Mesothelial cell of epicardium (in vitro differentiated cells): ENCODE data around the gene SP140. TPM values are rescaled to one million over a fixed set of nuclear protein-coding genes. Genes with fewer than 3 reads are reported as not detected.

Source experiments
- DNase-seq, 2 experiments: peaks; one replicate each; pipeline ENCODE4 v3.0.0; 2021; ENCODE audit warnings: low spot score in 2 of 2; ENCODE audit not compliant: unreplicated experiment in 2 of 2
- H3K27ac Mint-ChIP-seq: 2 replicates; pipeline ENCODE4 v1.8.0; 2021; ENCODE audit warnings: mixed read lengths
- H3K27me3 Mint-ChIP-seq: 2 replicates; pipeline ENCODE4 v1.8.0; 2021; ENCODE audit warnings: low read depth, mixed read lengths
- H3K36me3 Mint-ChIP-seq: 2 replicates; pipeline ENCODE4 v1.8.0; 2021; ENCODE audit warnings: mixed read lengths
- H3K4me1 Mint-ChIP-seq: 2 replicates; pipeline ENCODE4 v1.8.0; 2021; ENCODE audit warnings: mixed read lengths
- H3K4me3 Mint-ChIP-seq: 2 replicates; pipeline ENCODE4 v1.8.0; 2021; ENCODE audit warnings: mild to moderate bottlenecking, moderate library complexity, mixed read lengths
- H3K9me3 Mint-ChIP-seq: 2 replicates; pipeline ENCODE4 v1.8.0; 2021; ENCODE audit warnings: mixed read lengths
- CTCF ChIP-seq: fragments of 200-600 bp; sonication (generic); IDR thresholded peaks from one replicate; pipeline ENCODE4 v1.5.0; 2021; ENCODE audit warnings: antibody characterized with exemption; ENCODE audit not compliant: unreplicated experiment
- total RNA-seq: library from RNA; stranded (reverse); gene quantifications from 3 replicates; pipeline ENCODE4 v1.2.1, GENCODE V29; 2021

SP140 gene
- total RNA-seq, 1 donor from 2014 or later = 0.34 TPM

DNA sequence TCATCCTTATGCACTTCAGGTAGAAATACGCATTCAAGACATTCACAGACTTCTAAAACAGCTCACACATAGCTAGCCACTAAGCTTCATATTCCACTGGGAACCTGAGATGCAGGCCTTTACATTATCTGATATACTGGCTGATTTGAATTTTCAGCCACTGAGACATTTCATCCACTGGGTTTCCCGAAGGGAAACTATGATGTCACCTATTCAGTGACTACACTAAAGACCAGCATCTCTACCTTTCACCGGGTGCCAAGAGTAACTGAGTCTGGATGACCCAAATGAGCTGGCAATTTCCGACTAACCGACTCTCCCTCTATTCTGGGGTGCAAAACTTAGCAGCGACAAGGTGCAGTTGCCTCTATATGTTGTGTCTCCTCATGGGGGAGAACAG, 69.7 kb downstream of the SP140 start:
- Mint-ChIP-seq H3K27me3 (no peaks in the 10 kb centered on the region), H3K4me3 (no peak overlapping the region), H3K36me3 (no peaks in the 10 kb centered on the region), H3K4me1 (no peaks in the 10 kb centered on the region), H3K27ac (no peak overlapping the region), H3K9me3 (peaks cover 6% of the 10 kb centered on the region)
- no peak for TF ChIP-seq CTCF
- no peak for DNase-seq

GRCh38 chr2:230296917-230297316, 71.4 kb downstream of the SP140 start:
- H3K27ac Mint-ChIP-seq = no peak overlapping the region
- TF ChIP-seq CTCF = no peak

GRCh38 chr2:230299618-230300017, 74.1 kb downstream of the SP140 start:
- Mint-ChIP-seq H3K9me3 (peaks cover 43% of the 10 kb centered on the region), H3K27ac (no peak overlapping the region), H3K4me3 (no peak overlapping the region), H3K4me1 (no peaks in the 10 kb centered on the region), H3K27me3 (no peaks in the 10 kb centered on the region), H3K36me3 (no peaks in the 10 kb centered on the region)
- DNase-seq = no peak
- TF ChIP-seq CTCF = no peak

More at GRCh38 chr2:230296917-230297316, 71.4 kb downstream of the SP140 start:
- no peak overlapping the region for H3K4me3 Mint-ChIP-seq
- no peaks in the 10 kb centered on the region for H3K27me3 Mint-ChIP-seq
- DNase-seq = no peak
- H3K9me3 Mint-ChIP-seq = peaks cover 21% of the 10 kb centered on the region
- H3K36me3 Mint-ChIP-seq = no peaks in the 10 kb centered on the region
- H3K4me1 Mint-ChIP-seq = no peaks in the 10 kb centered on the region

GRCh38 chr2:230305416-230306275, 80.1 kb downstream of the SP140 start:
- Mint-ChIP-seq H3K4me3 (no peak overlapping the region), H3K9me3 (peaks cover 35% of the 10 kb centered on the region), H3K36me3 (no peaks in the 10 kb centered on the region), H3K27me3 (no peaks in the 10 kb centered on the region), H3K27ac (no peak overlapping the region), H3K4me1 (no peaks in the 10 kb centered on the region)
- DNase-seq = no peak
- no peak for TF ChIP-seq CTCF

GRCh38 chr2:230306474-230306873, 80.9 kb downstream of the SP140 start:
- DNase-seq = no peak
- no peaks in the 10 kb centered on the region for H3K4me1 Mint-ChIP-seq
- H3K9me3 Mint-ChIP-seq = peaks cover 29% of the 10 kb centered on the region
- no peak overlapping the region for H3K4me3 Mint-ChIP-seq
- H3K27me3 Mint-ChIP-seq = no peaks in the 10 kb centered on the region
- no peak overlapping the region for H3K27ac Mint-ChIP-seq
- no peaks in the 10 kb centered on the region for H3K36me3 Mint-ChIP-seq
- TF ChIP-seq CTCF = no peak
